Activated CD8-positive, alpha-beta memory T cell treated with anti-CD3 and anti-CD28 coated beads for 24 hours (primary cell): Measurements from ENCODE around the gene RNF39.

Source experiments
- DNase-seq: peaks from one replicate; pipeline ENCODE4 v3.0.0-alpha.2; 2020

The RNF39 gene

DNA sequence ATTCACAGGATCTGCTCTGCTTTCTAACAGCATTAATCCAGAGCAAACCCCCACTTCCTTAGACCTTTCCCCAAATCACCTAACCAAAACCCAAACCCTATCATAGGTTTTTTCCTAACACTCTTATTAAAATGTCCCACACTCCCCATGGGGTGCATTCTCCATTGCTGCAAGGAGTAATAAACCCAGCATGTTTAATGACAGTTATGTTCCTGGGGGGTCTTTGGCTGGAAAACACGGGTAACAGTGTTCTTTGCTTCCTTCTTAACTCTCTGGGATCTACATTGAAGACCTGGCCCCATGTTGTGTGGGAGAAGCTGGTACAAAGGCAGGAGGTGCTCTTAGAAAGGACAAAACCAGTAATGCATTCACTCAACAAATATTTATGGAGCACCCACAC, 21.3 kb upstream of the RNF39 start:
- DNase-seq = no peak

DNA sequence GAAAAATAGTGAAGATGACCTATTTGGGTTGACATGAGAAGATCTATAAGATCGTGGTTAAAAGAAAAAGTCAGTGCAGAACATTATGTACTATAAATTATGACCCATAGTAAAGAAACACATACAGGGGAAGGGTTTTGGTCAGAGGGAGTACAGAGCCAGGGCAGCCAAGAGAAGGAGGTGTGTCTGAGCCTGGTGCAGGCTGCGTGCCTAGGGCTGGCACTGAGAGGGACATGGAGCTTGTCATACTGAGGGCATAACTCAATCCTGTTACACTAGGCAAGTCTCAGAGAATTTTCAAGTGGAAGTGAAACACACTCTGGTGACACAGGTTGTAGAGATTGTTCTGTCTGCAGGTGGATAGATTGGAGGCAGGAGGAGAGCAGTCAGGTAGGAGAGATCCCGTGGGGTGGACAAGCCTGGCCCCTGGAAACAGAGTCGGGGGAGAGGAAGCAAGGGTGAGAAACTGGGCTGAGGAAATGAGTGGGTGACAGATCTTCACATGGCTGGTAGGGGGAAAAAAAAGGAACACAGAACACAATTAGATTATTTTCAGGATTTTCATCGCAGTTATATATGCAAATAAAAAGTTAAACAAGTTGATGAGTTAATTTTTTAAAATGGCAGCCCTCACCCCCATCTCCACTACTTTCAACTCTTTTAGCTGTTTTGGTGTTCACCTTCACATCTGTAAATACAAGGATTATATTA, 18.5 kb upstream of the RNF39 start:
- DNase-seq = no peak

DNA sequence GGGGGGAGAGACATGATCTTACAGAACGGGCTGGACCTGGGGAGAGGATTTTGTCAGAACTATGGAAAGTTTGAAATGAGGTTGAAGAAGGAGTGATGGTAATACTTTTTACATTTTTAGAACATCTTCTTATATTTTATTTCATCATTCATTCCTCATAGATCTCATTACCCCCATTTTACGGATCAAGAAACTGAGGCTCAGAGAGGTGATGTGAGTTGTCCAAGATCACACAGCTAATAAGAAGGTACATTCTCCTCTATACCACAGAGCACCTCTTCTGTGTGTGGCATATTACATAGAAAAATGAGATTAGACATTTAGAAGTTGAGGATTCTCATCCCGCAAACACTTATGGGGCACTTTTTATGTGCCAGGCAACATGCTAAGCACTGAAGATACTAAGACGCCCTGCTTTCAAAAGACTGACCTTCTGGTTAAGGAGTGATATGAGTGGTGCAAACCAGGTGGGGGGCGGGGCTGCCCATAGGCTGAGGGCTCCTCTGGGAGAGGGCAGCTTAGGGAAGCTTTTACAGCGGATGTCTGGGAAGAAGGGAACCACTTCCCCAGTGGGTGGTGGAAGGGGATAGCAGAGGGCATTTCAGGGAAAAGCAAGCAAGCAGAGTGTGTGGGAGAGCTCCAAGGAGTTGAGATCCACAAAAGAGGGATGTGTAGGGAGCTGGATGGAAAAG, 17.4 kb upstream of the RNF39 start:
- DNase-seq = peak; percentile 42

DNA sequence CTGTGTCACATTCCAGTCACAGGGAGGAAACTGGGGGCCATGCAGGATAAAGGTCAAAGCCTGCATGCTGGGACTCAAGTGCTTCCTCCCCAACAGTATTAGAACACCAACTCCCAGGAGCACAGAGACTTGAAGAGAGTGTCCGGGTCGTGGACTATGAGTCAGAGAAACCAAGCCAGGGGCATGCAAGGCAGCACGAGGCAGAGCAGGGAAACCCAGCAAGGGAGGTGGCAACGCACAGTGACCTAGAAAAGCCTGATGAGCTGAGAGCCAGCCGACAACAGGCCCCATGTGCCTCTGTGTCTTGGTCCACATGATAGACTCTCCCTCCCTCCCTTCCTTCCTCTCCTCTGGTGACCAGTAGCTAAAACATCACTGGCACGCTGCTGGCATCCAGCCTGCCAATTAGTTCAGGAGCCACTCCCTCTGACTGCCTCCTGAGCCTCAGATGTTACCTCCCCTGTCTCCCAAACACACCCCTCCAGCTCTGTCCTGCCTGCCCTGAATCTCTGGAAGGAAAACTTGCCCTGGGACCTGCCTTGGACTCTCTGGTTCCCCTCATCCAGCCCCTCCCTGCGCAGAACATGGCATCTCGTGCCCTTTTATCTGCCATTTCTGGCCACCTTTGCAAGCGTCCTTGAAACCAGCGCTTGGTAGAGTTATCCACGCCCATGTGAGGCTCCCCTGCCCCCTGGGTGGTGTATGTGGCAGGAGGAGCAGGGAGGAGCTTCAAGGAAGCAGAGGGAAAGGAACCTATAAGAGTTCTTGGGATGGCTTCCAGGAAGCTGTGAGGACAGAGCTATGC, 16.2 kb upstream of the RNF39 start:
- no peak for DNase-seq

DNA sequence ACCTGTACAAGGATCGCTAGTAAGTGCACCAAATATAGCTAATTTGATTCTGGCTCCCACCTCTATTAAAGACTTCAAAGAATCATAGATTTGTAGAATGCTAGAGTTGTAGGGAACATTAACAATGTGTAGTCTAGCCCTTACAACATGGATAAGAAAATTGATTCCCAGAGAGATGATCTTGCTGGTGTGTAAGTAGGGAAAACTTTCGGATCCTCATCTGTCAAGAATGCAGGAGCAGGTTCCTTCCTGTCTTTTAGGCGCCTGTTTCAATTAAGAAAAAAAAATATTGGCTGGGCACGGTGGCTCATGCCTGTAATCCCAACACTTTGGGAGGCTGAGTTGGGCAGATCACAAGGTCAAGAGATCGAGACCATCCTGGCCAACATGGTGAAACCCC, 12.3 kb upstream of the RNF39 start:
- DNase-seq = no peak

DNA sequence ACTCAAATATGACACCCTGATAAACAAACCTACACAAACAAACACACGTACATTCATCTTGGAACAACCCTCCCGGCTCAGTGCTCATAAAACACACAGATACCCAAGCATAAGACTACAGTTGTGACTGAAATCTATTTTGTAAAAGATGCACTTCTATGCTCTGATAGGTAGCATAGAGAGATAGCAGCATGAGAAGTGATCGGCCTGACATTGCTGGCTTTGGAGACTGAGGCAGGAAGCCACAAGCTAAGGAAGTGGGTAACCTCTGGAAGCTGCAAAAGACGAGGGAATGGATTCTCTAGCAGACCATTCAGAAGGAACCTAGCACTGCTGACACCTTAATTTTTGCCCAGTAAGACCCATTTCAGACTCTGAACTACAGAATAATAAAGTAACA, 1.6 kb upstream of the RNF39 start:
- no peak for DNase-seq

DNA sequence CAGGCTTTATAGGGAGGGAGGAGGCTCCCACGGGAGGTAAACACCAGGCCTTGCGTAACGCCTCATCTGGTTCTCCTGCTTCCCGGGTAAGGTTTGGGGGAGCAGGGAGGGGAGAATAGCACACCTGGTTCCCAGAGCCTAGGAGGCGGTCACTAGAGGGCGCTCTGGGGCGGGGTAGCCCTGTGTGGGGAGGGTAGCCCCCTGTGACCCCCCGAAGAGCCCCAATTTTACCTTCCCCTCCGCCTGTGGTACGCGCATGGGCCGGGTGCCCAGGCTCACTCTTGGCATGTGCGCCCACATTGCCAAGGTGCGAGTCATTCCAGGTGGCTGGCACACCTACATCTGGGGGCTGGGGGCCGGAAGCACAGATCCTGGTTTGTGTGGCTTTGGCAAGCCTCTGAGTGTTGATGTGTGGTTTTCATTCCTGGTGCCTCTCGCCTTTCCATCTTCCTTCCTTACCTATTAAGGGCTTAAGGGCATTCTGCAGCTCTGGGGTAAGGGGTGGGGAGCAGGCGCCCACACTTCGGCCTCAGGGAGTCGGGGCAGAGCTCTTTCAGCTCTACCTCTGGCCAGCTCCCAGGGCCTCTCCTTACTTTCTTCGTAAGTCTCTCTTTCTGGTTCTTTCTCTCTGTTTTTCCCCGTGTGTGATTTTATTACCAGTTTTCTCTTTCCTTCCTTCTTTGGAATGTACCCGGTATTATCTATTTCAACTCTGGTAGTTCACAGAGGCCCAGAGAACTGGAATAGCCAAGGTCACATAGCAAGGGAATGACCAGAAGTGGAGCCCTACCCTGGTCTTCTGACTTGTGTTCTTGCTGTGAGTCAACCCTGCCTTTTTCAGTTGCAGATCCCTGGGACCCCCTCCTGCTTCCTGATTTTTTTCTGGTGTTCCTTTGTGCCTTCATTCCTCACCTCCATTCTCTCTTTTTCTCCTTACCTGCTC, 492 bp upstream of the RNF39 start:
- no peak for DNase-seq

DNA sequence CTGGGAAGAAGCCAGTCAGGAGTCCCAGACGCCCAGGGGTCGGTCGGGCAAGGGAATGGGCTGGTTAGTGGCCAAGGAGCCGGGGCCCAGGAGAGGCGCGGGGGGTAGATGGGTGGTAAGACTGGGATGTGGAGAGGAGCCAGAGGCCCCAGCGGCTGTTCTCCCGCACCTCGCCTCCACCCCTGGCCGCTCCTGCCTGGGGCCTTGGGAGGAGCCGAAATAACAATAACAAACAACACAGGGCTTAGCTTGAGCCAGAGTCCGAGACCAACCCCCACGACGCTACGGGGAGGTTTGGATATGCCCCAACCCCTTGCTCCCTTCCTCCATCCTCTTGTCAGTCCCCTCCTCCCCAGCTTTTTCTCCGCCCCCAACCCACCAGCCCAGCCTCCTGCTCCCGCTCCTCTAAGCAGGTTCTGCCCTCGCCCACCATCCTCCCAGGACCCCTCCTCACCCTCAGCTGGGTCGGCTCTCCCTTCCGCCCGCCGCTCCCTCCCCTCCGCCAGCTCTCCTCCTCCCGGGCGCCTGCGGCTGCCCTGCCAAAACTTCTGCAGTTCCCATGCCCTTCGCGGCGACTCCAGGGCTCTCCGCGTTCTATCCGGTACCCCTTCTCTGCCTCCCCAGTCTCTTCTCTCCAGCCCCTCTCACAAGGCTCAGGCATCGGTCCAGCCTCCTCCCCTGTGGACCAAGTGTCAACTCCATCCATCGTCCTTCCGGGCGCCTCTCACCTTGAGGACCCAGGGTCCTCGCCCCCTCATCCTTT, 1.1 kb downstream of the RNF39 start:
- DNase-seq = no peak

DNA sequence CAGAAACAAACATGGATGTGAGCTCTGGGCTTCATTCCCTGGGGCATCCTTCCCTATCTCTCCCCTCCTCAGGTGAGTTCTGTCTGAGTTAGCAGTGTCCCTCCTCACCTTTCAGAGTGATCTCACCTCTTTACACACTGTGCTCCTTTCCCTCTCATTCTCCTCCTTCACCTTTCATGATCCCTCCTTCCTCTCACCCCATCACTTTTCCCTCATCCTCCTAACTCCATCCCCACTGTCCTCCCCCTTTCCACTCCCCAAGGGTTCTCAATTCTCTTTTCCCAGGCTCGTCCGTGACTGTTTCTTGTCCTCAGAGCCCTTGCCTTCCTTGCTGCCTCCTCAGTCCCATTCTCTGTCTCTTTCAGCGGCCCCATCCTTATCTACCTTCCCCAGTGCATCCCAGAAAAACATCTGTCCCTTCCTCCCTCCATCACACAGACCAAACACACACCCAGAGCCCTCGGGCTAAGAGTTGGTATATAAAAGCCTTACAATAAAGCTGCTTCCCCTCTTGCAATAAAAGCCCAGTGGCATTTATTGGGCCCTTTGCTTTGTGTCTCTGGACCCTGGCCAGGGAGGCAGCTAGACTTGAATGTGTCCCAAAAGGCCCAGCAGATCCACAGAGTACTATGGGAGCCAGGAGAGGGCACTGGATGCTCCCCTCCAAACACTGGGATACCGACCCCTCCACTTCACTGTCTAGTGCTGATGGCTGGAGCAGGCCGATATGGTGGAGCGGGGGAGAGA, 1.9 kb downstream of the RNF39 start:
- DNase-seq = no peak

DNA sequence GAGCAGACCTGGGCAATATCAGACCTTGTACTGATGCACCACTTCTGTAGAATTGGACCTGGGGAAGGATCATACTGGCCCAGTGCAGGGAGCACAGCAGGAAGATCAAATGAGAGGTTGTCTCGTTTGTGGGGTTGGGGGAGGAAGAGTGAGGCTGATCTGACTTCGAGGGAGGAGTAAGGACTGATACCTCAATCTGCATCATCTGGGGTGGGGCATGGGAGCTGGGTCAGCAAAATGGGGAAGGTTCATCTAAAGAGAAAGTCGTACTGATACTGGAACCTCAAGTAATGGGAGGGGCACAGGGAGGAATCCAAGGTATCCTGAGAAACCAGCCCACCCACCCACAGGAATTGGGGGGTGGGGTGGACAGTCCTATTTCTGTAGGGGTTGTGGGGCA, 3.7 kb downstream of the RNF39 start:
- DNase-seq = no peak

DNA sequence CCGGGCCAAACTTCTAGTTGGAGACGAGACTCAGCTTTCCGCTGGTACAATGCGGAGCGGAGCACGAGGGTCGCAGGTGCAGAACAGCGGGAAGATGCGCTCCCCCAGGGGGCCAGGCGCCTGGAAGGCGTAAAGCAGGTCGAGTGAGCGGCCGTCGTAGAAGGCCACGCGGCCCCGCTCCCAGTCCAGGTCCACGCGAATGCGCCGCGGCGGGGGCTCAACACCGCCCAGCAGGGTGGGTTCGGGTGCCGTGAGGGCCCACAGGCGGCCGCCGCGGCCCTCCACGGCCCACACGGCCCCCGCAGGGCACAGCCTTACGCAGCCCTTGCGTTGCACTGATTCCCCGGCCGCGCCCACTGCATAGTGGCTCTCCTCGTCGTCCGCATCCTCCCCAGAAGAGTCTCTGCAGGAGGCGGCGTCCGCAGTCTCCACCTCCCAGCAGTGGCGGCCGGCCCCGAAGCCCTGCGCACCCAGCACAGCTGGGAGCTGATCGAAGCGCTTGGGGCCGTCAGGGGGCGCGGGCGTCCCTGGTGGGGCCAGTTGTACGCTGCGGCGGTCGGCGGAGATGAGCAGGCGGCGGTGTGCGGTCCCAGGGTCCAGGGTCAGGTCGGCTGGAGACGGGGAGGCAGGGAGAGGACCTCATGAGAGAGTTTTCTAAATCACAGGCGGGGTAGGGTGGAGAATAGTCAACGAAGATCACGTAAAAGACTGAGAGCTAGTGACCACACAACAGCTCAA, 4.3 kb downstream of the RNF39 start:
- DNase-seq = no peak

DNA sequence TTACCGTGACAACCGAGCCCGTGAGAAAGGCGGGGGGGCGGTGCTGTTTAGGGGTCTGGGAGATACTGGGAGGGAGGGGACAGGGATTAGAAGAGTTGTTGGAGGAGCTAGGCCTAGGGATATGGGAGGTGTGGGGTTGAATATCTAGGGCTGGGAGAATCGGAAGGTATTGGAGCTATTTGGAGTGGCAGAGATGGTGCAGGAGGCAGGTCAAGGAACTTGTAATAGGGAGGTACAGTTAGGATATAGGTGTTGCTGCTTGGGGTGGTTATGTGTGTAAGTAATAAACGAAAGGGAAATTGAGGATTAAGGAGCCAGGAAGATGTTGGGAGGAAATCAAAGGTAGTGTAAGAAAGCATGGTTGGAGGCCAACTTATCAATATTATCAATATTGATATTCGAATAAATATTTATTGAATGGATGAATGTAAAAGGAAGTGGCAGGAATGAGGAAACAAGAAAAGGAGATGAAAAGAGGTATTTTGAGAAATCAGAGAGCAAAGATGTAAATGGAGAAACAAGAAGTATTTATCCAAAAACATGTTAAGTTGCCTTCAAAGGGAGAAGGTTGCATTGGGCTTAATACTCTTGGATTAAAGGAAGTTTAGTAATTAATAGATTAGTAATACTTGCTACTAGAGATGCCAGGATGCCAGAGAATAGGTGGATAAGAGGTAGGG, 8.0 kb downstream of the RNF39 start:
- no peak for DNase-seq

DNA sequence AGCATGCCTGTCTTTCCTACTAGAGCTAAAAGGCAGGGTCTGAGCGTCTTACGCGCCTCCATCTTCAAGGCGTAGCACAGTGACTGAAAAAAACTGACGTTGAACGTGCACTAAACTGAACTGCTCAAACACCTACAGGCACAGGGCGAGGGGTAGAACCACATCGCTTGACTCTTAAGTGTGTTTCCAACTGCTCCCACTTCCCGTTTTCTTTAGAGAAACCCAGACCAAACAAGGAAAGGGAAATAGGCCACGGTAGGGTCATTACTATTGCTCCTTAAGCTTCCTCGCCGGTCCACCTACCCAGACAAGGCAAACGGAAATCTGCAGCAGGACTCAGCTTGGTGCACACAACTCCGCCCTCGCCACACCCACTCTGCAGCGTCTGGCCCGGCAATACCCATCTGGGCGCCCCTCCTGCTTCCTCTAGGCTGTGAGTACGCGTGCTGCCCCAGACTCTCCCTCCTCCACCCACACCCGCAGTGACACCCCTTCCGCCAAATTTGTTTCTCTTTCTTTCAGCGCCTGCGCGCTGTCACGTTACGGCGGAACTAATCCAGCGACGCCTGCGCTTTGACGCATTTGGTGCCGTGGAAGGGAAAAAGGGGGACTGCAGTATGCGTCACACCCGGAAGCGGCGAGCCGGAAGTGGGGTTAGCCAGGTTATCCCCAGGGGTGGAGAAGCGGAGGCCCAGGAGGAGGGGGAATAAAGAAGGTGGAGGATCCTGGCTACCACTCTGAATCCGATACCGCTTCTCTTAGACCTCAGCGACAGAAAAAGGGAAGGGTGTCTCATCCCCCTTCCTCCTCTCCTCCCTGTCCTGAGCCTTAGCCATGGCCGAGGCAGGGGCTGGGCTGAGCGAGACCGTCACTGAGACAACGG, 8.8 kb downstream of the RNF39 start, which contains the start of gene PPP1R11:
PPP1R11 (plus strand) TSS at position 622 of the 883 bp plus-strand sequence; CDS start at position 835, 213 bp downstream.
- DNase-seq = peak; percentile 98

DNA sequence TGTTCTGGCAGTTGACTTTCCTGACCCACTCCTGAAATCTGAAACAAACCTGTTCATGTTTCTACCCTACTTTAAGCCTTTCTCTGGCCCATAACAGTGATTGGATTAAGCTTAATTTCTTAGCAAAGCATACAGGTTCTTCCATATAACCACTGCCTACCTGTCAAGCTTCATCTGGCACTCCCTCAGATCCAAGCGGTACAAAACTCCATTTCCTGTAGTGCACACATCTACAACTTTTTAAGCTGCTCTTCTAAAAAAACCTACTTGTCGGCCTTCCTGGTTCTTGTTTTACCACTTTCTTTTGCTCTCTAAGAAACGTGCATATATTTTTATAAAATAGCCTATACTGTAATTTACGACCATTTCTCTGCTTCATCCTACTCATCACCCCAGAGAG, 9.5 kb downstream of the RNF39 start:
- DNase-seq = no peak

DNA sequence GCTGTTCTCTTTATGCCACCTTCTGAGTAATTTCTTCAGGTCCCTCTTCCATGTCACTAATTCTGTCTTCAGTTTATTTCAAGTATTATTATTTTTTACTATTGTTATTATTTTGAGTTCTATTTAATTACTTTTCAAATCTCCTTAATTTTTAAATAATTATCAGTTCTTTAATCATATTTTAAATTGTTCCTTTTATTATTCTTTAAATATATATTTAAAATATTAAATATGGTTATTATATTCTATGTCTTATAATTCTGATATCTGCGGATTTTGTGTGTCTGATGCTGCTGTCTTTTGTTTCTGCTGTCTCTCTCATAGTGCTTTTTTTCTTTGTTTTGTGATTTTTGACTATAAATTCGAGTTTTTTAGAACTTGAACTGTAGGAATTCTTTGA, 12.3 kb downstream of the RNF39 start:
- DNase-seq = no peak

DNA sequence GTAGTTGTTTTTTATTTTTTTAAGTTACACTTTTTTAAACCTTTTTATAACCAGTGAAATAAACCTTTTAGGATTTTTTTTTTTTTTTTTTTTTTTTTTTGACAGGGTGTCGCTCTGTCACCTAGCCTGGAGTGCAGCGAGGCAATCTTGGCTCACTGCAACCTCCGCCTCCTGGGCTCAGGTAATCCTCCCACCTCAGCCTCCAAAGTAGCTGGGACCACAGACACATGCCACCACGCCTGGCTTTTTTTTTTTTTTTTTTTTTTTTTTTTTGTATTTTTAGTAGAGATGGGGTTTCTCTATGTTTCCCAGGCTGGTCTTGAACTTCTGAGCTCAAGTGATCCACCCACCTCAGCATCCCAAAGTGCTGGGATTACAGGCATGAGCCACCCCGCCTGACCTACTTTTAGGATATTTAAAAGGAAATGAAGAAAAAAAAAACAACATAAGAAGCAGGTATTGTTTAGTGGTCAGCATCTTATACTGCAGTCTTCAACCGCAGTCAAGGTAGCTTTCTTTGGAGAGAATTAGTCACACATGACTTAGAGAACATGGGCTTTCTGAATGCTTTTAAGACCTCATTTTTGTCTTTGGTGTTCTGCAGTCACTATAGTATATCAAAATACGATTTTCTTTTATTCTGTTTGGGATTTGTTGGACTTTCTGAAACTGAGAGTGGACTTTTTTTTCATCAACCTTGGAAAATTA, 12.9 kb downstream of the RNF39 start:
- DNase-seq = no peak

DNA sequence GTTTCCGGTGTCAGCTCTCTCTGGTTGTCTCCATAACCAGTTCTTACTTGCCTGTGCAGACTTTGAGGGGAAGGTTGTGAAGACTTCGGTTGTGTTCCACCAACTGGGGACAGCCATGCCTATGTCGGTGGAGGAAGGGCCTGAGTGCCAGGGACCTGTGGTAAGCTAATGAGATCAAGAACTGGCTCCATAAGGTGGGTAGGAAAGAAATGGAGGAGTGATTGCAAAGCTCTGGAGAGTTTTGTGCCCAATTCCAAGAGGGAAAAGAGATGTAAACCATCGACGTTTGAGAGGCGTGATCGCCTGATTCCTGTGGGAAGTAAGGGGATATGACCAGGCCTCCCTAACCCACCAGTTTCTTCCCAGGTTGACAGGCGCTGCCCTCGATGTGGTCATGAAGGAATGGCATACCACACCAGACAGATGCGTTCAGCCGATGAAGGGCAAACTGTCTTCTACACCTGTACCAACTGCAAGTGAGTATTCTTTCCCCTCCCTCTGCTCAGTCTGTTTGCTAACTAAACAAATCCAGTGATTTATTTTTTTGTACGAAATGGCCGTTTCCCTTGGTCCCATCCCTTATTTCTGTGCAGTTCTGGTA, 13.6 kb downstream of the RNF39 start:
- DNase-seq = no peak
